ENCODE data around the gene ABI3BP.

Gene ABI3BP

GRCh38 chr3:100844063-100844936 lies 148.9 kb downstream of the ABI3BP start:
- TF ChIP-seq POLR2A (IDR thresholded peaks at IDR 0.05; ENCODE audit: low read length) (no peak), GATA1 (IDR thresholded peaks at IDR 0.05; ENCODE audit: low read depth, low read length) (no peak)
- DNase-seq = no peak

- TF ChIP-seq GATA1 (IDR thresholded peaks at IDR 0.05; ENCODE audit: low read depth, low read length) (no peak), POLR2A (IDR thresholded peaks at IDR 0.05; ENCODE audit: low read length) (no peak)
Measured at GRCh38 chr3:100838157-100838556, 155.1 kb downstream of the ABI3BP start.

GRCh38 chr3:100836661-100837060 lies 156.6 kb downstream of the ABI3BP start:
- TF ChIP-seq POLR2A (IDR thresholded peaks at IDR 0.05; ENCODE audit: low read length) (no peak), GATA1 (IDR thresholded peaks at IDR 0.05; ENCODE audit: low read depth, low read length) (no peak)
- DNase-seq = no peak

More at GRCh38 chr3:100838157-100838556, 155.1 kb downstream of the ABI3BP start:
- no peak for DNase-seq

GRCh38 chr3:100834332-100834731 lies 158.9 kb downstream of the ABI3BP start:
- DNase-seq = no peak
- TF ChIP-seq POLR2A (IDR thresholded peaks at IDR 0.05; ENCODE audit: low read length) (no peak), GATA1 (IDR thresholded peaks at IDR 0.05; ENCODE audit: low read depth, low read length) (no peak)

GRCh38 chr3:100833483-100833882 lies 159.7 kb downstream of the ABI3BP start:
- no peak for DNase-seq
- TF ChIP-seq GATA1 (IDR thresholded peaks at IDR 0.05; ENCODE audit: low read depth, low read length) (no peak), POLR2A (IDR thresholded peaks at IDR 0.05; ENCODE audit: low read length) (no peak)

GRCh38 chr3:100831629-100832028 lies 161.6 kb downstream of the ABI3BP start:
- no peak for DNase-seq
- TF ChIP-seq GATA1 (IDR thresholded peaks at IDR 0.05; ENCODE audit: low read depth, low read length) = no peak
- no peak for TF ChIP-seq POLR2A (IDR thresholded peaks at IDR 0.05; ENCODE audit: low read length)

GRCh38 chr3:100830931-100831330 lies 162.3 kb downstream of the ABI3BP start:
- TF ChIP-seq POLR2A (IDR thresholded peaks at IDR 0.05; ENCODE audit: low read length) (no peak), GATA1 (IDR thresholded peaks at IDR 0.05; ENCODE audit: low read depth, low read length) (no peak)

GRCh38 chr3:100825574-100825973 lies 167.6 kb downstream of the ABI3BP start:
- DNase-seq = no peak
- TF ChIP-seq POLR2A (IDR thresholded peaks at IDR 0.05; ENCODE audit: low read length) = no peak
- TF ChIP-seq GATA1 (IDR thresholded peaks at IDR 0.05; ENCODE audit: low read depth, low read length) = no peak

More at GRCh38 chr3:100830931-100831330, 162.3 kb downstream of the ABI3BP start:
- DNase-seq = no peak

- DNase-seq = no peak
- no peak for TF ChIP-seq GATA1 (IDR thresholded peaks at IDR 0.05; ENCODE audit: low read depth, low read length)
- TF ChIP-seq POLR2A (IDR thresholded peaks at IDR 0.05; ENCODE audit: low read length) = no peak
Measured at GRCh38 chr3:100815583-100815982, 177.6 kb downstream of the ABI3BP start.

GRCh38 chr3:100813828-100814227 lies 179.4 kb downstream of the ABI3BP start:
- TF ChIP-seq GATA1 (IDR thresholded peaks at IDR 0.05; ENCODE audit: low read depth, low read length) (no peak), POLR2A (IDR thresholded peaks at IDR 0.05; ENCODE audit: low read length) (no peak)
- no peak for DNase-seq

GRCh38 chr3:100811779-100812507 lies 181.3 kb downstream of the ABI3BP start:
- DNase-seq = no peak
- TF ChIP-seq GATA1 (IDR thresholded peaks at IDR 0.05; ENCODE audit: low read depth, low read length) = no peak
- no peak for TF ChIP-seq POLR2A (IDR thresholded peaks at IDR 0.05; ENCODE audit: low read length)

GRCh38 chr3:100810671-100811070 lies 182.6 kb downstream of the ABI3BP start:
- DNase-seq = no peak
- TF ChIP-seq POLR2A (IDR thresholded peaks at IDR 0.05; ENCODE audit: low read length) (no peak), GATA1 (IDR thresholded peaks at IDR 0.05; ENCODE audit: low read depth, low read length) (no peak)

GRCh38 chr3:100804631-100805030 lies 188.6 kb downstream of the ABI3BP start:
- no peak for TF ChIP-seq POLR2A (IDR thresholded peaks at IDR 0.05; ENCODE audit: low read length)
- no peak for TF ChIP-seq GATA1 (IDR thresholded peaks at IDR 0.05; ENCODE audit: low read depth, low read length)
- DNase-seq = no peak

GRCh38 chr3:100803711-100804110 lies 189.5 kb downstream of the ABI3BP start:
- no peak for TF ChIP-seq GATA1 (IDR thresholded peaks at IDR 0.05; ENCODE audit: low read depth, low read length)
- no peak for TF ChIP-seq POLR2A (IDR thresholded peaks at IDR 0.05; ENCODE audit: low read length)
- no peak for DNase-seq
